Lung microvascular endothelial cell (primary cell): ENCODE results near the gene ZNF770. TPM values are rescaled to one million over a fixed set of nuclear protein-coding genes. Genes with fewer than 3 reads are reported as not detected.
"Not testable (repeated sequence)": the region's sequence is repeated elsewhere in the genome, so short reads cannot be mapped to it uniquely, and the experiment has no call there.

Source experiments
- DNase-seq, 2 donors: peaks; one replicate each; pipeline versions ENCODE4 v3.0.0 to v3.0.0-alpha.2; 2010; ENCODE audit warnings: low read depth in 2 of 2
- total RNA-seq: library from RNA; depleted of rRNA; stranded (reverse); fragments of >200 nt; gene quantifications from 2 replicates; pipeline ENCODE4 v1.2.1, GENCODE V29; 2014

The ZNF770 gene
- total RNA-seq, 1 donor from 2014 or later: 25.0 TPM

GRCh38 chr15:34976073-34976472 is 12.0 kb downstream of the ZNF770 start:
- no peak for DNase-seq

- DNase-seq: peak; percentile 3 to 27
Observed at GRCh38 chr15:34973512-34973911, 14.6 kb downstream of the ZNF770 start.

GRCh38 chr15:34970098-34970643 is 17.9 kb downstream of the ZNF770 start:
- DNase-seq: not testable (repeated sequence)

GRCh38 chr15:34969340-34970097 is 18.6 kb downstream of the ZNF770 start, which contains the start of gene AQR:
Gene AQR (minus strand): TSS chr15:34969742. CDS start chr15:34969613, 129 bp downstream.
- DNase-seq: peak; percentile 98 to 99

- no peak for DNase-seq
Observed at GRCh38 chr15:34964277-34964676, 23.8 kb downstream of the ZNF770 start.

- DNase-seq: no peak
Observed at GRCh38 chr15:34953851-34954250, 34.2 kb downstream of the ZNF770 start.

GRCh38 chr15:34952481-34952880 is 35.6 kb downstream of the ZNF770 start:
- DNase-seq: peak in 1 of 2 donors; percentile 32

GRCh38 chr15:34951993-34952392 is 36.1 kb downstream of the ZNF770 start:
- peak in 1 of 2 donors; percentile 49 for DNase-seq

GRCh38 chr15:34944936-34945335 is 43.2 kb downstream of the ZNF770 start:
- no peak for DNase-seq

- no peak for DNase-seq
Observed at GRCh38 chr15:34943711-34944110, 44.4 kb downstream of the ZNF770 start.

- not testable (repeated sequence) for DNase-seq
Observed at GRCh38 chr15:34943264-34943663, 44.8 kb downstream of the ZNF770 start.

- peak in 1 of 2 donors; percentile 19 for DNase-seq
Observed at GRCh38 chr15:34942363-34942762, 45.7 kb downstream of the ZNF770 start.

GRCh38 chr15:34941831-34942230 is 46.3 kb downstream of the ZNF770 start:
- no peak for DNase-seq

GRCh38 chr15:34941185-34941698 is 46.8 kb downstream of the ZNF770 start:
- DNase-seq: no peak

GRCh38 chr15:34933432-34933975 is 54.6 kb downstream of the ZNF770 start:
- DNase-seq: no peak

- not testable (repeated sequence) for DNase-seq
Observed at GRCh38 chr15:34928349-34928748, 59.7 kb downstream of the ZNF770 start.

Other genes with a start within 250 kb of the ZNF770 start
- not detected in 2 replicates for gene GJD2, start 233.3 kb downstream of the ZNF770 start, total RNA-seq
- gene ACTC1, start 192.7 kb downstream of the ZNF770 start, total RNA-seq: not detected in 2 replicates
- gene AQR, start 18.5 kb downstream of the ZNF770 start, total RNA-seq: 12.9 and 16.1 TPM in 2 replicates
- not detected in 2 replicates for gene NANOGP8, start 97.0 kb upstream of the ZNF770 start, total RNA-seq